Cardiac muscle cell (in vitro differentiated cells and primary cell): ENCODE results near the gene RIBC2. TPM values are rescaled to one million over a fixed set of nuclear protein-coding genes. Genes with fewer than 3 reads are reported as not detected.
"Not testable (repeated sequence)": the region's sequence is repeated elsewhere in the genome, so short reads cannot be mapped to it uniquely, and the experiment has no call there.

Experiments
- DNase-seq, 2 donors: peaks; one replicate each; pipeline versions ENCODE4 v3.0.0 to v3.0.0-alpha.2; 2010 to 2017; ENCODE audit warnings: low read depth in 1 of 2, low spot score in 1 of 2
- H3K27ac ChIP-seq: fragments of 200-600 bp; sonication (generic); 2 replicates; pipeline ENCODE4 v1.5.1; 2016
- H3K27me3 ChIP-seq: fragments of 200-600 bp; sonication (generic); 2 replicates; pipeline ENCODE4 v1.6.0; 2016; ENCODE audit warnings: control low read depth
- H3K36me3 ChIP-seq: fragments of 200-600 bp; sonication (generic); 2 replicates; pipeline ENCODE4 v1.5.1; 2016; ENCODE audit warnings: control low read depth
- H3K4me1 ChIP-seq: fragments of 200-600 bp; sonication (generic); 2 replicates; pipeline ENCODE4 v1.8.1; 2017; ENCODE audit warnings: low read depth, mild to moderate bottlenecking, mixed run types
- H3K4me3 ChIP-seq: fragments of 200-600 bp; sonication (generic); 2 replicates; pipeline ENCODE4 v1.5.1; 2016; ENCODE audit warnings: mild to moderate bottlenecking
- H3K9me3 ChIP-seq: fragments of 200-600 bp; sonication (generic); 2 replicates; pipeline ENCODE4 v1.5.1; 2017; ENCODE audit warnings: low read depth, mild to moderate bottlenecking, control low read depth
- CTCF ChIP-seq: IDR thresholded peaks from 2 replicates; pipeline ENCODE4 v1.5.1; 2012; ENCODE audit warnings: low read depth, mild to moderate bottlenecking, low read length
- polyA plus RNA-seq: library from polyadenylated mRNA; unstranded; fragments of >200 nt; fragmentation: Nextera tagmentation; extraction: Ambion mirVana; gene quantifications from 2 replicates; pipeline ENCODE4 v1.2.1, GENCODE V29; 2016
- total RNA-seq: library from RNA; depleted of rRNA; stranded (reverse); fragments of >200 nt; gene quantifications from 2 replicates; pipeline ENCODE4 v1.2.3, GENCODE V29; 2016

Gene RIBC2
- total and polyA plus RNA-seq, 2 experiments from 2014 or later, result 0.35 to 0.60 TPM

- no peak for DNase-seq
- H3K27me3 ChIP-seq, result no peaks in the 10 kb centered on the region
- H3K4me1 ChIP-seq, result peaks cover 6% of the 10 kb centered on the region
- H3K36me3 ChIP-seq, result no peaks in the 10 kb centered on the region
- H3K9me3 ChIP-seq, result no peaks in the 10 kb centered on the region
- TF ChIP-seq CTCF, result no peak
- no peak overlapping the region for H3K27ac ChIP-seq
- no peak overlapping the region for H3K4me3 ChIP-seq
Measured at GRCh38 chr22:45438336-45438735, 24.8 kb downstream of the RIBC2 start.

GRCh38 chr22:45440688-45441087 is 27.2 kb downstream of the RIBC2 start:
- not testable (repeated sequence) for DNase-seq, H3K9me3 ChIP-seq, H3K27me3 ChIP-seq, H3K36me3 ChIP-seq, H3K27ac ChIP-seq, H3K4me3 ChIP-seq, H3K4me1 ChIP-seq

- peak; percentile 72 to 80 for DNase-seq
- H3K4me1 ChIP-seq, result no peaks in the 10 kb centered on the region
- no peaks in the 10 kb centered on the region for H3K27me3 ChIP-seq
- H3K4me3 ChIP-seq, result no peak overlapping the region
- H3K36me3 ChIP-seq, result no peaks in the 10 kb centered on the region
- H3K27ac ChIP-seq, result no peak overlapping the region
- no peaks in the 10 kb centered on the region for H3K9me3 ChIP-seq
- TF ChIP-seq CTCF, result peak; percentile 82
Measured at GRCh38 chr22:45441138-45441537, 27.6 kb downstream of the RIBC2 start.

- Histone ChIP-seq H3K4me1 (no peaks in the 10 kb centered on the region), H3K4me3 (no peak overlapping the region), H3K9me3 (no peaks in the 10 kb centered on the region), H3K36me3 (no peaks in the 10 kb centered on the region), H3K27ac (no peak overlapping the region), H3K27me3 (no peaks in the 10 kb centered on the region)
- no peak for DNase-seq
- TF ChIP-seq CTCF, result no peak
Measured at GRCh38 chr22:45442116-45442515, 28.6 kb downstream of the RIBC2 start.

GRCh38 chr22:45444168-45444567 is 30.7 kb downstream of the RIBC2 start:
- H3K27ac ChIP-seq, result no peak overlapping the region
- no peaks in the 10 kb centered on the region for H3K4me1 ChIP-seq
- no peaks in the 10 kb centered on the region for H3K9me3 ChIP-seq
- DNase-seq, result peak in 1 of 2 donors; percentile 8
- no peaks in the 10 kb centered on the region for H3K27me3 ChIP-seq
- TF ChIP-seq CTCF, result no peak
- H3K36me3 ChIP-seq, result no peaks in the 10 kb centered on the region
- H3K4me3 ChIP-seq, result no peak overlapping the region

- Histone ChIP-seq H3K4me1 (no peaks in the 10 kb centered on the region), H3K9me3 (no peaks in the 10 kb centered on the region), H3K4me3 (no peak overlapping the region), H3K36me3 (no peaks in the 10 kb centered on the region), H3K27ac (no peak overlapping the region), H3K27me3 (no peaks in the 10 kb centered on the region)
- no peak for TF ChIP-seq CTCF
- DNase-seq, result peak in 1 of 2 donors; percentile 28
Measured at GRCh38 chr22:45445031-45445710, 31.7 kb downstream of the RIBC2 start.
